Keratinocyte (primary cell): ENCODE data around the gene TH.

Experiments used
- EZH2 ChIP-seq: IDR thresholded peaks from one replicate; pipeline ENCODE4 v1.6.1; 2012; ENCODE audit warnings: inconsistent platforms, mild to moderate bottlenecking, low read length, moderate library complexity
- TF ChIP-seq, protein P1 (sequence below), 3 experiments: IDR thresholded peaks in 1 of 3; conservative IDR thresholded peaks in 1 of 3; optimal IDR thresholded peaks in 1 of 3; 2 replicates in 2 of 3; 3 replicates in 1 of 3; pipeline versions ENCODE3 to v1.5.1; 2011; ENCODE audit warnings: low read length in 3 of 3, mild to moderate bottlenecking in 3 of 3, moderate library complexity in 2 of 3, control low read depth in 1 of 3, inconsistent platforms in 1 of 3; ENCODE audit not compliant: insufficient read depth in 2 of 3; ENCODE audit errors: extremely low read depth in 1 of 3

DNA sequence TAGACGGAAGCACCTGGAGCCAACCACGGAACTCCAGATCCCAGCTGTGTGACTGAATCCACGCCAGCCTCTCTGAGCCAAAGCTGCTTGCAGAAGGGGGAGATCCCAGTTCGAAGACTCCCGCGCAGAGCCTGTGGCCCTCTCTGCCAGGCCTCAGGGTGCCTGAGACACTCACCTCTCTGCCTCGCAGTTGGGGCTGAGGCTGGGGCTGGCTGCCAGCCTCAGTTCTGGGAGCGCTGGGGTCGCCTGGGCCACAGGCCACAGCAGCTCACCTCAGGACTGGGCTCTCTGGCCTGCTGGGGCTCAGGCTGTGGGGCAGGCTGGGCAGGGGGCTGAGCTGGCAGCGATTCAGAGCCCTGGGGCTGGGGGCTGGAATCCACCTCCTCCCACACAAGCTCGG lies 24.2 kb downstream of the TH start:
- no peak for TF ChIP-seq EZH2
- TF ChIP-seq, protein P1, sequence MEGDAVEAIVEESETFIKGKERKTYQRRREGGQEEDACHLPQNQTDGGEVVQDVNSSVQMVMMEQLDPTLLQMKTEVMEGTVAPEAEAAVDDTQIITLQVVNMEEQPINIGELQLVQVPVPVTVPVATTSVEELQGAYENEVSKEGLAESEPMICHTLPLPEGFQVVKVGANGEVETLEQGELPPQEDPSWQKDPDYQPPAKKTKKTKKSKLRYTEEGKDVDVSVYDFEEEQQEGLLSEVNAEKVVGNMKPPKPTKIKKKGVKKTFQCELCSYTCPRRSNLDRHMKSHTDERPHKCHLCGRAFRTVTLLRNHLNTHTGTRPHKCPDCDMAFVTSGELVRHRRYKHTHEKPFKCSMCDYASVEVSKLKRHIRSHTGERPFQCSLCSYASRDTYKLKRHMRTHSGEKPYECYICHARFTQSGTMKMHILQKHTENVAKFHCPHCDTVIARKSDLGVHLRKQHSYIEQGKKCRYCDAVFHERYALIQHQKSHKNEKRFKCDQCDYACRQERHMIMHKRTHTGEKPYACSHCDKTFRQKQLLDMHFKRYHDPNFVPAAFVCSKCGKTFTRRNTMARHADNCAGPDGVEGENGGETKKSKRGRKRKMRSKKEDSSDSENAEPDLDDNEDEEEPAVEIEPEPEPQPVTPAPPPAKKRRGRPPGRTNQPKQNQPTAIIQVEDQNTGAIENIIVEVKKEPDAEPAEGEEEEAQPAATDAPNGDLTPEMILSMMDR (optimal IDR thresholded peaks at IDR 0.05 in 1 of 3, IDR thresholded peaks at IDR 0.05 in 1 of 3, conservative IDR thresholded peaks at IDR 0.05 in 1 of 3; ENCODE audit: extremely low read depth in 1 of 3, insufficient read depth in 2 of 3, low read length in 3 of 3): no peak
